Activated naive CD4-positive, alpha-beta T cell treated with anti-CD3 and anti-CD28 coated beads, Interleukin-2, amount 50 U/mL, for 24 hours (primary cell): ENCODE data around the gene CTSZ.
"Not testable (repeated sequence)": the region's sequence is repeated elsewhere in the genome, so short reads cannot be mapped to it uniquely, and the experiment has no call there.

Experiments used
- H3K27ac Mint-ChIP-seq: one replicate; pipeline ENCODE4 v1.8.0; 2021; ENCODE audit warnings: mild to moderate bottlenecking, mixed read lengths
- H3K27me3 Mint-ChIP-seq: one replicate; pipeline ENCODE4 v1.8.0; 2021; ENCODE audit warnings: mixed read lengths
- H3K36me3 Mint-ChIP-seq: one replicate; pipeline ENCODE4 v1.8.0; 2021; ENCODE audit warnings: mixed read lengths
- H3K4me1 Mint-ChIP-seq: one replicate; pipeline ENCODE4 v1.8.0; 2021; ENCODE audit warnings: mixed read lengths
- H3K4me3 Mint-ChIP-seq: one replicate; pipeline ENCODE4 v1.8.0; 2021; ENCODE audit warnings: mild to moderate bottlenecking, mixed read lengths
- H3K9me3 Mint-ChIP-seq: one replicate; pipeline ENCODE4 v1.8.0; 2021; ENCODE audit warnings: mixed read lengths

CTSZ gene

DNA sequence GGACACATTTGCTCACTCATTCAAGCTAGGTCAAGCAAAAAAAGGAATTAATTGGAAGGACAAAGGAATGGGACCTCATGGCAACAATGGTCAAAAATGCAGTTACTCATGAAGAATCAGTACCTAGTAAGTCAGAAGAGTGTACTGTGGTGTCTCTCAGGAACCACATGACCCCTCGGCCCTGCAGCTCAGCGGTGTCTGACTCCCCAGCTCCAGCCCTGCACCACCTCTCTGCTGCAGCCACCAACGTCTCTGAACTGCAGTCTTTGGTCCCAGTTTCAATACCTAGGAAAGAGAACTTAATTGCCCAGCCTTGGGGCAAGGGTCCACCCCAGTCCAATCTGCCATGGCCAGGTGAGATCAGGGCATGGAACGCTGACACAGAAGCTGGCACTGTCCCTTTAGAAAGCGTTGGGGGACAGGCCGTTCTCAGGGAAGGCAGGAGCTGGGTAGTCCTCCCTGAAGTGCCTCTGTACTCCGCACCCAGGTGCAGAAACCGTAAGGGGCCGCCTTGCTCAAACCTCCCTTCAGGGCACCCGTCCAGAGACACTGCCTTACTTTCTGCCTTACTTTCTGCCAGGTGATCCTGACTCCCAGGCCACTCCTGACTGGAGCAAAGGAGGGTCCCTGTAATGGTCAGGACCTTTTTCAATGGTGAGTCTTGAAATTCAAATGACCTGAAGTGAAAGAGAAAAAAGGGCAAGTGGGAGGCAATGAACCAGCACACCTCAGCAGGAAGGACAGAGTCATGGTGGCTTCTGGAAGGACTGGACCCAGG, 39.2 kb downstream of the CTSZ start:
- no peaks in the 10 kb centered on the region for H3K9me3 Mint-ChIP-seq
- no peak overlapping the region for H3K27ac Mint-ChIP-seq
- H3K27me3 Mint-ChIP-seq, result peaks cover 2% of the 10 kb centered on the region
- no peaks in the 10 kb centered on the region for H3K36me3 Mint-ChIP-seq
- no peaks in the 10 kb centered on the region for H3K4me1 Mint-ChIP-seq
- H3K4me3 Mint-ChIP-seq, result no peak overlapping the region

DNA sequence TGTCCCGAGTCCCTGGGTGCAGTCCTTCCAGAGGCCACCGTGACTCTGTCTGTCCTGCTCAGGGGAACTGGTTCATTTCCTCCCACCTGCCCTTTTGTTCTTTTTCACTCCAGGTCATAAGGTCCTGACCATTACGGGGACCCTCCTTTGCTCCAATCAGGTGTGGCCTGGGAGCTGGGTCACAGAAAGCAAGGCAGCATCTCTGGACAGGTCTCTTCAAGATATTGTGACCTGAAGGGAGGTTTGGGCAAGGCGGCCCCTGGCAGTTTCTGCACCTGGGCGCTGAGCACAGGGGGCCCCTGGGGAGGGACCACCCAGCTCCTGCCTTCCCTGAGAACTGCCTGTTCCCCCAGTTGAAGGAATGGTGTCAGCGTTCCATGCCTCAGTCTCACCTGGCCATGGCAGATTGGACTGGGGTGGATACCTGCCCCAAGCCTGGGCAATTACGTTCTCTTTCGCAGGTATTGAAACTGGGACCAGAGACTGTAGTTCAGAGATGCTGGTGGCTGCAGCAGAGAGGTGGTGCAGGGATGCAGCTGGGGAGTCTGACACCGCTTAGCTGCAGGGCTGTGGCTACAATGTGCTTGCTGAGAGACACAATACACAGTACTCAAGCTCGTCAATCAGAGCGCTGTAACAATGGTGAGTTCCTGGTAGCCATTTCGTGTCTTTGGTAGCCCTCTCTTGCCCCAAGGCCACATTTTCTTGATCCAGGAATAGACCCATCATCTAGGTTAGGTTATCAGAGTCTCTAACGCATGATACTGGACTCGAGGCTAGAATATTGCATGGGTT, 41.6 kb downstream of the CTSZ start:
- no peaks in the 10 kb centered on the region for H3K4me1 Mint-ChIP-seq
- H3K36me3 Mint-ChIP-seq, result no peaks in the 10 kb centered on the region
- H3K27ac Mint-ChIP-seq, result no peak overlapping the region
- H3K27me3 Mint-ChIP-seq, result peaks cover 2% of the 10 kb centered on the region
- H3K4me3 Mint-ChIP-seq, result no peak overlapping the region
- no peaks in the 10 kb centered on the region for H3K9me3 Mint-ChIP-seq

- H3K4me3 Mint-ChIP-seq, H3K27me3 Mint-ChIP-seq, H3K36me3 Mint-ChIP-seq, H3K4me1 Mint-ChIP-seq, H3K27ac Mint-ChIP-seq, H3K9me3 Mint-ChIP-seq: not testable (repeated sequence)
These were observed 43.1 kb downstream of the CTSZ start for GRCh38 chr20:58963922-58964321.

- Mint-ChIP-seq H3K36me3 (no peaks in the 10 kb centered on the region), H3K4me3 (no peak overlapping the region), H3K4me1 (no peaks in the 10 kb centered on the region), H3K27ac (no peak overlapping the region), H3K9me3 (no peaks in the 10 kb centered on the region), H3K27me3 (no peaks in the 10 kb centered on the region)
These were observed 43.9 kb downstream of the CTSZ start for GRCh38 chr20:58963060-58963584.

DNA sequence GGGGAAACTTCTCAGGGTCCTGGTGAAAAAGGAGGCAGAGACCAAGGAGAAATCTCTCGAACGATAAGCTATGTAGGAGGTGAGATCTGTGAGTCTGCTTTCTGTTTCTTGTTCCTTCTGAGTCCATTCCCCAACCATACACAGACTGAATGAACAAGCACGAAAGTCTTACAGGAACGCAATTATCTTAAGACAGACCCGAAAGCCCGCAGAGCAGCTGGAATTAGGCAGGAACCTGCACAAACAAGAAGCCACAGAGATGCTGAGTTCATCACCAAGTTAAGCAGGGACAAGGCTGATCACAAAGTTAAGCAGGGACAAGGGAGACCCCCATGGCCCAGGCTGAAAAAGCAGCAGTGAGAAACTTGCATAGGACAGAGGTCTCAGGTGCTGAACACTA, 47.4 kb downstream of the CTSZ start:
- Mint-ChIP-seq H3K36me3 (no peaks in the 10 kb centered on the region), H3K9me3 (no peaks in the 10 kb centered on the region), H3K4me3 (no peak overlapping the region), H3K27me3 (no peaks in the 10 kb centered on the region), H3K27ac (no peak overlapping the region), H3K4me1 (no peaks in the 10 kb centered on the region)

DNA sequence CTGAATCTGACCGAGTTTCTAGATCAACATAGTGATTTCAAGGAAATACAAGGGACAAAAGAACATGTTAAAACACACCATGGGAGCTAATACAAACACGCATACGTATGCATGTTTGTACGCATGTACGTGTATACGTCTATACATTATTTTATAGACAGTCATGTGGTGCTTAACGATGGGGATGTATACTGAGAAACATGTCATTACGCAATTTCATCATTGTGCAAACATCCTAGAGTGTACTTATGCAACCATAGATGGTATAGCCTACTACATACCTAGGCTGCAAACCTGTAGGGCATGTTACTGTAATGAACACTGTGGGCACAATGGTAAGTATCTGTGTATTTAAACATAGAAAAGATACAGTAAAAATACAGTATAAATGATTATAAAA, 51.0 kb downstream of the CTSZ start:
- H3K4me1 Mint-ChIP-seq, result no peaks in the 10 kb centered on the region
- no peaks in the 10 kb centered on the region for H3K27me3 Mint-ChIP-seq
- H3K36me3 Mint-ChIP-seq, result no peaks in the 10 kb centered on the region
- no peak overlapping the region for H3K27ac Mint-ChIP-seq
- H3K9me3 Mint-ChIP-seq, result no peaks in the 10 kb centered on the region
- H3K4me3 Mint-ChIP-seq, result no peak overlapping the region

GRCh38 chr20:58953050-58953449, 54.0 kb downstream of the CTSZ start:
- H3K4me1 Mint-ChIP-seq, result no peaks in the 10 kb centered on the region
- H3K9me3 Mint-ChIP-seq, result no peaks in the 10 kb centered on the region
- no peak overlapping the region for H3K27ac Mint-ChIP-seq
- no peak overlapping the region for H3K4me3 Mint-ChIP-seq
- H3K27me3 Mint-ChIP-seq, result no peaks in the 10 kb centered on the region
- no peaks in the 10 kb centered on the region for H3K36me3 Mint-ChIP-seq

- H3K4me3 Mint-ChIP-seq, result no peak overlapping the region
- no peaks in the 10 kb centered on the region for H3K36me3 Mint-ChIP-seq
- no peak overlapping the region for H3K27ac Mint-ChIP-seq
- H3K27me3 Mint-ChIP-seq, result no peaks in the 10 kb centered on the region
- H3K4me1 Mint-ChIP-seq, result no peaks in the 10 kb centered on the region
- H3K9me3 Mint-ChIP-seq, result no peaks in the 10 kb centered on the region
These were observed 56.5 kb downstream of the CTSZ start for GRCh38 chr20:58950603-58951002.

GRCh38 chr20:58947797-58948388, 59.2 kb downstream of the CTSZ start:
- not testable (repeated sequence) for H3K4me1 Mint-ChIP-seq, H3K9me3 Mint-ChIP-seq, H3K36me3 Mint-ChIP-seq, H3K27me3 Mint-ChIP-seq, H3K27ac Mint-ChIP-seq, H3K4me3 Mint-ChIP-seq

- Mint-ChIP-seq H3K4me3 (no peak overlapping the region), H3K9me3 (no peaks in the 10 kb centered on the region), H3K27ac (no peak overlapping the region), H3K27me3 (peaks cover 2% of the 10 kb centered on the region), H3K36me3 (no peaks in the 10 kb centered on the region), H3K4me1 (no peaks in the 10 kb centered on the region)
These were observed 61.0 kb downstream of the CTSZ start for GRCh38 chr20:58945965-58946631.
